Glutamatergic neuron (in vitro differentiated cells): ENCODE results near the gene AGFG2. TPM values are rescaled to one million over a fixed set of nuclear protein-coding genes. Genes with fewer than 3 reads are reported as not detected.
A peak's percentile ranks its signal among the peaks of the same experiment; 100 is the strongest.

Source experiments
- DNase-seq: peaks from one replicate; pipeline ENCODE4 v3.0.0; 2022
- H3K27ac Mint-ChIP-seq: one replicate; pipeline ENCODE4 v1.8.0; 2020; ENCODE audit warnings: mild to moderate bottlenecking, mixed read lengths, inconsistent platforms; ENCODE audit not compliant: unreplicated experiment
- H3K27me3 Mint-ChIP-seq: one replicate; pipeline ENCODE4 v1.8.0; 2020; ENCODE audit warnings: mild to moderate bottlenecking, moderate library complexity, mixed read lengths, inconsistent platforms; ENCODE audit not compliant: unreplicated experiment
- H3K36me3 Mint-ChIP-seq: one replicate; pipeline ENCODE4 v1.8.0; 2020; ENCODE audit warnings: mild to moderate bottlenecking, mixed read lengths, inconsistent platforms; ENCODE audit not compliant: unreplicated experiment
- H3K4me1 Mint-ChIP-seq: one replicate; pipeline ENCODE4 v1.8.0; 2020; ENCODE audit warnings: mild to moderate bottlenecking, low read depth, mixed read lengths, inconsistent platforms; ENCODE audit not compliant: unreplicated experiment
- H3K4me3 Mint-ChIP-seq: one replicate; pipeline ENCODE4 v1.8.0; 2020; ENCODE audit warnings: mild to moderate bottlenecking, mixed read lengths, inconsistent platforms; ENCODE audit not compliant: unreplicated experiment
- H3K9me3 Mint-ChIP-seq: one replicate; pipeline ENCODE4 v1.8.0; 2020; ENCODE audit warnings: mild to moderate bottlenecking, moderate library complexity, mixed read lengths, inconsistent platforms; ENCODE audit not compliant: unreplicated experiment
- total RNA-seq: library from RNA; stranded (reverse); fragmentation: NEBNext Ultra II Directional; extraction: Animal tissue kit (Norgen Biotek cat#: 25700); gene quantifications from one replicate; pipeline ENCODE4 v1.2.1, GENCODE V29; 2021; ENCODE audit not compliant: unreplicated experiment
- TF ChIP-seq, protein P1 (sequence below): fragments of 200-600 bp; sonication (generic); IDR thresholded peaks from one replicate; pipeline ENCODE4 v1.5.0; 2021; ENCODE audit not compliant: partially characterized antibody, unreplicated experiment

The AGFG2 gene
- total RNA-seq, 1 donor from 2014 or later = 5.7 TPM

DNA sequence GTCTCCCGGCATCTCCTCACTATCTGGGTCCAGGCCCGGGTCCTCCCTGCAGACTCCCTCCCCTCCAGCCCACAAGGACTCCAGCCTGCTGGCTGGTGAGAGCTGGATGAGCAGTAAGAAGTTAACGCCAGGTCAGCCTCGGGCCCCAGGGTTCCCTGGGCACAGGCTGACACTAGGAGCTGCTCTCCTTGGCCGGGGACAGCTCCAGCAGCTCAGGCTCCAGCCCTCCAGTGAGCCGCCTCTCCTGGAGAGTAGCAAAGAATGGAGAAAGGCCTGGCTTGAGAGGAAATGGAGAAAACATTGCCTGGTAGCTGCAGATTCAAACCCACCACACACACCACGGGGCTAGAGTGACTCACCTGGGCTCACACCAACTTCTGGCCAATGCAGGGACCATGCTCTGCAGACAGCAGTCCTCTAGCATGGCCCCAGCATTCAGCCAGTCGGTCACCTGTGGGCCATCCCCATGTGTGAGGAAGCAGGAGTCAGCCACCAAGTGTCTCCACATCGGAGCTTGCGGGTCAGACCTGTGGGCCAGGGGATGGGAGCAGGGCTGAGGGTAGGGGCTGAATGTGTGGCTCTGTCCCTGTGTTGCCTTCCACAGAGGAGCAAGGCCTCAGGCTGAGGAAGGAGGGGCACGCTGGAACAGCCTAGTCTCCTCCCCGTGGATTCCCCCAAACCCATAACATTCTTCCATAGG lies 28.2 kb downstream of the AGFG2 start:
- H3K9me3 Mint-ChIP-seq = peaks cover 2% of the 10 kb centered on the region
- H3K36me3 Mint-ChIP-seq = no peaks in the 10 kb centered on the region
- DNase-seq = no peak
- H3K4me3 Mint-ChIP-seq = no peak overlapping the region
- TF ChIP-seq, protein P1, sequence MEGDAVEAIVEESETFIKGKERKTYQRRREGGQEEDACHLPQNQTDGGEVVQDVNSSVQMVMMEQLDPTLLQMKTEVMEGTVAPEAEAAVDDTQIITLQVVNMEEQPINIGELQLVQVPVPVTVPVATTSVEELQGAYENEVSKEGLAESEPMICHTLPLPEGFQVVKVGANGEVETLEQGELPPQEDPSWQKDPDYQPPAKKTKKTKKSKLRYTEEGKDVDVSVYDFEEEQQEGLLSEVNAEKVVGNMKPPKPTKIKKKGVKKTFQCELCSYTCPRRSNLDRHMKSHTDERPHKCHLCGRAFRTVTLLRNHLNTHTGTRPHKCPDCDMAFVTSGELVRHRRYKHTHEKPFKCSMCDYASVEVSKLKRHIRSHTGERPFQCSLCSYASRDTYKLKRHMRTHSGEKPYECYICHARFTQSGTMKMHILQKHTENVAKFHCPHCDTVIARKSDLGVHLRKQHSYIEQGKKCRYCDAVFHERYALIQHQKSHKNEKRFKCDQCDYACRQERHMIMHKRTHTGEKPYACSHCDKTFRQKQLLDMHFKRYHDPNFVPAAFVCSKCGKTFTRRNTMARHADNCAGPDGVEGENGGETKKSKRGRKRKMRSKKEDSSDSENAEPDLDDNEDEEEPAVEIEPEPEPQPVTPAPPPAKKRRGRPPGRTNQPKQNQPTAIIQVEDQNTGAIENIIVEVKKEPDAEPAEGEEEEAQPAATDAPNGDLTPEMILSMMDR = no peak
- peaks cover 4% of the 10 kb centered on the region for H3K4me1 Mint-ChIP-seq
- no peak overlapping the region for H3K27ac Mint-ChIP-seq
- H3K27me3 Mint-ChIP-seq = peaks cover 17% of the 10 kb centered on the region

DNA sequence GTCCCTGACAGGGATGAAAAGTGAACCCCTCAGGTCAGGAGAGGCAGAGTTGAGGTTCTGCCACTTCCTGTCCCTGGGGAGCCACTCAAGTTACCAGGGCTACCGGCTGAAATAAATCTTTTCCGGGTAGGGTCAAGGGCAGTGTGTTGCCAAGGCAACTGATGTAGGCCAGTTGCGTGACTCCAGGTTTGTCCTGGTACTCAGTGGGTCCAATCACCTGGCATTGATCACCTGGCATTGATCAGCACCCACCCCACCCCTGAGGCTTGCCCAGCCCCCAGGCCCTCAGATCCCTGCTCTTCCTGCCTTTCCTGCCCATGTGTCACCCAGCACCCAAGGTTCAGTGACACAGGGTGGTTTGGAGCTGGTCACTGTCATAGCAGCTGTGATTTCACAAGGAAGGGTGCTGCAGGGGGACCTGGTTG lies 28.8 kb downstream of the AGFG2 start:
- Mint-ChIP-seq H3K27me3 (peaks cover 17% of the 10 kb centered on the region), H3K36me3 (no peaks in the 10 kb centered on the region), H3K27ac (no peak overlapping the region), H3K4me1 (peaks cover 4% of the 10 kb centered on the region), H3K4me3 (no peak overlapping the region), H3K9me3 (peaks cover 2% of the 10 kb centered on the region)
- no peak for DNase-seq
- TF ChIP-seq, protein P1 = no peak

DNA sequence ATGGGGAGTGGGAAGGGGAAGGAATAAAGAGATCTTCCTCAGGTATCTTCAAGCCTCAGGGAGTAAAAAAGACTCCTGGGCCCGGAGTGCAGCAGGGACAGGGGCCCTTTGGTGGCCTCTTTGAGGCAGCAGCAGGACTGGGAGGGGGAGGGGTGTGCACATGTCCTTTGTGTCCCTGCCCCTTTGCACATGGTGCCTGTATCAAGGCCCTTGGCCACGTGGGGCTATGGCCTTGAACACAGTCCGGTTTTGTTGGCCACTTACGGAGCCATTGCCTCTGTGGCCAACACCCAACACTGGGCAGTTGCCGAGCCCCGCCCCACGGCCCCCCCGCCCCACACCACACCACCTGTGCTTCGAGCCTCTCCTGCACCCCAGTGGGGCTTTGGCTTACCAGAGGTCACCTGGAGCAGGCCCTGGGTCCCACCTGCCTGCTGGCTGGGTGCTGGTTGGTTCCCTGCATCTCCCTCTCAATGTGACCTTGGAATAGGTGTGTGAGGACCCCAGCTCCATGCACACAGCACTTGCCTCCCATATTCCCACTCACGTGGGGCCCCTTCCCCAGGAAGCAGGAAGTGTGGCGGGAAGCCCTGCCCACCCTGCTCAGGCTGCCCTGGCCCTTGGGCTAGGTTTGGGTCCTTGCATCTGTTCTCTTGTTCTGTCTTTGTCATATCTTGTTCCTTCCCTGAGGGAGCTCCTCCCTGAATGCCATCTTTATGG lies 29.3 kb downstream of the AGFG2 start:
- Mint-ChIP-seq H3K4me1 (peaks cover 4% of the 10 kb centered on the region), H3K27ac (no peak overlapping the region), H3K4me3 (peak overlapping the region; percentile 55)

DNA sequence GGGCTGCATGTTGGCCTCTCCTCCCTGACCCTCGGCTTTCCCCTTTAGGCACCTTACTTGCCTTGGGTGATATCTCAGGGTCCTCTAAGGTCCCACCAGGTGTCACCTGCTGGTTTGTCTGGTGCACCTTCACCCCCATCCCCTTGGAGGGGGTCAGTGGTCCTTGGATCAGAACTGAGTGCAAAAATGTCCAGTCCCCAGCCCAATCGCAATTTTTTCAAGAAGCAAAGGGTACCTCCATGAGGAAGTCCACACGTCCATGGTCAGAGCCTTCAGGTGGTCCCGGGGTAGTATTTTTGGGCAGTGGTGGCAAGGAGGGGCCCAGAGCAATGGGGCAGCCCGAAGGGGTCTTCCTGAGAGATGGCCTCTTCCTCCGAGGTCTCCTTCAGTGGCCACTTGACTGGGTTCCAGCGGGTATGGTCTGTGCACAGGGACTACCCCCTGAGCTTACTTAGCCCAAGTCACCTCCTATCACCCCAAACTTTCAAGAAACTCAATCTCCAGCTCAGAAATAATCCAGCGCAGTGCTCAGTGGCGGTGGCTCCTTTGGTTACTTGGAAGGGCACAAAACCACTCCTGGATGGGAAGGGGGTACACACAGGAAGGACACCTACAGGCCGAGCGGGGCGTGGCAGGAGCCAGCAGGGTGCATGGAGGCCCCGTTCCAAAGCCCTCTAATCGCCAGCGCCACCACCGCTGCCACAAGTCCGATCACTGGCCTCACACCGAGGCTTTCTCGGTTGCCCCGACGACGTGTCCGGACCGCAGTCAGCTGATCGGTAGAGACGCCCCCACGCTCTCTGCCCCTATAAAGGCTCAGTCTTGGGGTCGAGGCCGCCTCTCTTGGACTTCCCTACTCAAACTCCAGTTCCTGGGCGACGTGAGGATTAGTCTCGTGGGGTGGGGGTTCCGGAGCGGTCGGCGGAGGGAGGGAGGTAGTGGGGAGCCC lies 30.2 kb downstream of the AGFG2 start:
- DNase-seq = peak; percentile 70
- TF ChIP-seq, protein P1 = peak; percentile 49
- peak overlapping the region; percentile 55 for H3K4me3 Mint-ChIP-seq
- peaks cover 17% of the 10 kb centered on the region for H3K27me3 Mint-ChIP-seq
- H3K4me1 Mint-ChIP-seq = peaks cover 4% of the 10 kb centered on the region
- H3K9me3 Mint-ChIP-seq = peaks cover 2% of the 10 kb centered on the region
- no peak overlapping the region for H3K27ac Mint-ChIP-seq
- H3K36me3 Mint-ChIP-seq = no peaks in the 10 kb centered on the region

More for the DNA sequence above, 29.3 kb downstream of the AGFG2 start:
- no peaks in the 10 kb centered on the region for H3K36me3 Mint-ChIP-seq
- peaks cover 2% of the 10 kb centered on the region for H3K9me3 Mint-ChIP-seq
- peaks cover 17% of the 10 kb centered on the region for H3K27me3 Mint-ChIP-seq
- TF ChIP-seq, protein P1 = no peak
- DNase-seq = no peak
